Common myeloid progenitor, CD34-positive (primary cell): ENCODE data around the gene CAND2.
A peak's percentile ranks its signal among the peaks of the same experiment; 100 is the strongest.

Source experiments
- CTCF ChIA-PET: fragments of 350-600 bp; sonication (Branson Sonifier 250); formaldehyde crosslinking; loops from one replicate; lab custom pipeline; 2021; ENCODE audit warnings: antibody characterized with exemption; lab: Charles Lee
- POLR2A ChIA-PET: fragments of 350-600 bp; sonication (Branson Sonifier 250); formaldehyde crosslinking; loops from one replicate; lab custom pipeline; 2021; ENCODE audit warnings: antibody characterized with exemption; lab: Charles Lee
- DNase-seq, 3 donors: peaks; one replicate each; pipeline versions ENCODE4 v3.0.0 to v3.0.0-alpha.2; 2013
- H3K27ac ChIP-seq, 2 experiments: 1 replicate in 1 of 2; 2 replicates in 1 of 2; pipeline ENCODE4 v1.7.0; 2013; ENCODE audit warnings: inconsistent platforms in 2 of 2, low read length in 2 of 2, mild to moderate bottlenecking in 2 of 2, low read depth in 1 of 2, moderate library complexity in 1 of 2; ENCODE audit not compliant: severe bottlenecking in 2 of 2, insufficient read depth in 1 of 2, poor library complexity in 1 of 2
- H3K27me3 ChIP-seq, 5 experiments: replicated peaks in 2 of 5; 1 replicate in 3 of 5; 2 replicates in 2 of 5; pipeline versions ENCODE4 v1.6.1 to v1.7.0; 2013; ENCODE audit warnings: low read length in 4 of 5, mild to moderate bottlenecking in 2 of 5, moderate library complexity in 2 of 5, inconsistent platforms in 1 of 5; ENCODE audit not compliant: insufficient read depth in 5 of 5, control insufficient read depth in 4 of 5
- H3K36me3 ChIP-seq, 4 experiments: 1 replicate in 2 of 4; 2 replicates in 2 of 4; pipeline versions ENCODE4 v1.6.1 to v1.7.0; 2013; ENCODE audit warnings: low read length in 3 of 4, control low read depth in 1 of 4, mild to moderate bottlenecking in 1 of 4; ENCODE audit not compliant: control insufficient read depth in 4 of 4, insufficient read depth in 4 of 4
- H3K4me1 ChIP-seq, 4 experiments: 1 replicate in 3 of 4; 2 replicates in 1 of 4; pipeline versions ENCODE4 v1.6.1 to v1.7.1; 2013; ENCODE audit warnings: low read length in 3 of 4, mild to moderate bottlenecking in 3 of 4, control low read depth in 1 of 4, inconsistent platforms in 1 of 4, moderate library complexity in 1 of 4; ENCODE audit not compliant: control insufficient read depth in 4 of 4, insufficient read depth in 4 of 4; ENCODE audit errors: control extremely low read depth in 1 of 4
- H3K4me3 ChIP-seq, 7 experiments: 1 replicate in 4 of 7; 2 replicates in 3 of 7; pipeline versions ENCODE4 v1.5.1 to v1.7.0; 2013; ENCODE audit warnings: mild to moderate bottlenecking in 7 of 7, low read length in 6 of 7, moderate library complexity in 6 of 7, inconsistent platforms in 2 of 7, low read depth in 2 of 7, control low read depth in 1 of 7; ENCODE audit not compliant: insufficient read depth in 4 of 7, control insufficient read depth in 1 of 7; ENCODE audit errors: extremely low read depth in 1 of 7
- H3K9me3 ChIP-seq, 5 experiments: 1 replicate in 4 of 5; 2 replicates in 1 of 5; pipeline versions ENCODE4 v1.6.1 to v1.7.1; 2013; ENCODE audit warnings: low read length in 4 of 5, mild to moderate bottlenecking in 2 of 5, inconsistent platforms in 1 of 5, low read depth in 1 of 5, moderate library complexity in 1 of 5; ENCODE audit not compliant: control insufficient read depth in 4 of 5, insufficient read depth in 2 of 5; ENCODE audit errors: control extremely low read depth in 1 of 5
- WGBS: methylation state at CpG from one replicate; pipeline ENCODE4 v1.1.5; 2013; ENCODE audit not compliant: insufficient coverage; 5-methylcytosine and 5-hydroxymethylcytosine counted together

Gene CAND2

DNA sequence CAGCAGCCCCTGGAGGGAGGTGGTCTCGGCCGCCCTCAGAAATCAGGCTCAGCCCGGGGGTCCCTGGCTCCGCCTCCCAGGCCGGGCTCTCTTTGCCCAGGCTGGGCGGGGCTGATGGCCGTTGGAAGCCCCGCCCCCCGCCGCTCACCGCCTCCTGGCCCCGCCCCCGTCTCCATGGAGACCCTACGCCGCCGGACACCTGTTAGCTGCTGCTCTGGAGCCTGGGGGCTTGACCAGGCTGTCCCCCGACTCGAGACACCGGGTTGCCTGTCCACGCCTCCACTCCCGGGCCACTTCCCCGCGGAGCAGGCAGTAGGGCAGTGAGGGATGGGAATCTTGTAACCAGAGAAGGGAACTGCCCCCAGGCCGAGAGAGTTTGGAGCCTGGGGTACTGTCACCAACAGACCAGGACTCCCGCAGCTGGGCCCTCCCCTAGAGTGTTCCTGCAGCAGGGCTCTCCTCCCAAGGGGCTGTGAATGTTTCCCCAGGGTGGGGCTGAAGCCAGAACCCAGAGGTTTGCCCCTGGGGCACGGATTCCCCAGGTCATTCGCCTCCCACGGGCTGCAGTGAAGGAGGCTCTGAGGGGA lies 72.6 kb downstream of the CAND2 start:
- peak overlapping the region in 6 of 7 experiments; percentile 41 to 81 (median 62) for H3K4me3 ChIP-seq
- CTCF ChIA-PET: interaction anchor here (1.1 to 4.7 kb wide), 12 partner anchors 8 to 125 kb away, joined by 3 to 25 read pairs (median 4); no protein-coding TSS in a partner anchor
- H3K36me3 ChIP-seq: no peaks in the 10 kb centered on the region
- no peak for DNase-seq
- peaks cover 0 to 12% (median 7%) of the 10 kb centered on the region in 5 experiments for H3K9me3 ChIP-seq
- H3K4me1 ChIP-seq: peaks cover 0 to 19% (median 11%) of the 10 kb centered on the region in 4 experiments
- WGBS: 17% methylated on average over 24 of the region's 28 CpGs
- POLR2A ChIA-PET: no interaction called here
- no peak overlapping the region for H3K27ac ChIP-seq
- peaks cover 0 to 5% (median 3%) of the 10 kb centered on the region in 5 experiments for H3K27me3 ChIP-seq

DNA sequence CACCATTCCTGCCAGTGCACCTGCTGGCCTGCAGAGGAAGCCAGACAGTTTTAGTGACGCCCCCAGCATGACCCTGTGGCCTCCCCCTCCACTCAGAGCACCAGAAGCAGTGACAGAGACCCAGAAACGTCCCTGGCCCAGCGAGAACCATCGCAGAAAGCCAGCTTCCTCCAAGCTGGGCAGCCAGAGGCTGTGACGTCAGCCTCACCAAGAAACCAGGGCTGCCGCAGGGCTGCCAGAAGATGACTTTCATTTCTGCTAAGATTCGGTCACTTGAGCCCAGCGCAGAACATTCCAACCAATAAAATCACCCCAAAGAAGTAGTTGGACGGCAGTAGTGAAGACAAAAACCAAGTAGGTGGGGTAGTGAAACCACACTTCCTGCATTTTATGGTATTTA lies 74.5 kb downstream of the CAND2 start:
- DNase-seq: peak; percentile 29 to 74 (median 73)
- no peak overlapping the region for H3K27ac ChIP-seq
- POLR2A ChIA-PET: no interaction called here

DNA sequence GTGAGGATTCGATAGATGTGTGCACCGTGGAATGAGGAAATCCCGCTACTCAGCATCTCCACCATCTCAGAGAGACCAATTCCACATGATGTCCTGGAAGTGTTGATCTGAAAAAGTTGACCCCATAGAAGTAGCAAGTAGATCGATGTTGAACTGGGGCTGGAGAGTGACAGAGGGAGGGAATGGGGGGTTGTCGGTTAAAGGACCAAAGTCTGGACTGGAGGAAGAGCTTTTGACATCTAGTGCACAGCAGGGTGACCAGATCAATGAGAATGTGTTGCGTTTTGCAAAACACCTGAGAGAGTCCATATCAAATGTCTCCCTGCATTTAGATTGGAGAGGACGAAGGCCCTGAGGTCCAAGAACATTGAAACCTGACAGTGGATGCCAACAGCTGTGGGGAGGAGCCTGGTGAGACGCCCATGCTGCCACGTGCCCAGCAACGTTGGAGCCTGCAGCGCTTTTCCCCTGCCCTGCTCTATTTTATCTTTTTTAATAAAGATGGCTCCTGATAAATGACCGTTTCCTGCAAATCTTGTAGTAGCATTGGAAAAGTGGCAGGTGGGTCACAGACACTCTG lies 75.0 kb downstream of the CAND2 start:
- H3K36me3 ChIP-seq: no peaks in the 10 kb centered on the region
- peaks cover 0 to 3% (median 3%) of the 10 kb centered on the region in 5 experiments for H3K27me3 ChIP-seq
- H3K4me3 ChIP-seq: peak overlapping the region in 1 of 7 experiments; percentile 13
- H3K27ac ChIP-seq: no peak overlapping the region
- peaks cover 0 to 28% (median 18%) of the 10 kb centered on the region in 4 experiments for H3K4me1 ChIP-seq
- CTCF ChIA-PET: interaction anchor here (1.0 to 4.7 kb wide), 3 partner anchors 13 to 17 kb away, joined by 3 to 16 read pairs (median 4); no protein-coding TSS in a partner anchor
- DNase-seq: no peak
- WGBS: 89% methylated on average over 12 of the region's 12 CpGs
- POLR2A ChIA-PET: no interaction called here
- H3K9me3 ChIP-seq: no peaks in the 10 kb centered on the region

More for the DNA sequence above, 74.5 kb downstream of the CAND2 start:
- Histone ChIP-seq H3K27me3 (peaks cover 0 to 3% (median 3%) of the 10 kb centered on the region in 5 experiments), H3K9me3 (no peaks in the 10 kb centered on the region), H3K4me3 (peak overlapping the region in 1 of 7 experiments; percentile 13), H3K36me3 (no peaks in the 10 kb centered on the region), H3K4me1 (peaks cover 0 to 23% (median 13%) of the 10 kb centered on the region in 4 experiments)
- CTCF ChIA-PET: interaction anchor here (1.0 to 4.7 kb wide), 3 partner anchors 13 to 17 kb away, joined by 3 to 16 read pairs (median 4); no protein-coding TSS in a partner anchor
- WGBS: 73% methylated on average over 4 of the region's 9 CpGs

DNA sequence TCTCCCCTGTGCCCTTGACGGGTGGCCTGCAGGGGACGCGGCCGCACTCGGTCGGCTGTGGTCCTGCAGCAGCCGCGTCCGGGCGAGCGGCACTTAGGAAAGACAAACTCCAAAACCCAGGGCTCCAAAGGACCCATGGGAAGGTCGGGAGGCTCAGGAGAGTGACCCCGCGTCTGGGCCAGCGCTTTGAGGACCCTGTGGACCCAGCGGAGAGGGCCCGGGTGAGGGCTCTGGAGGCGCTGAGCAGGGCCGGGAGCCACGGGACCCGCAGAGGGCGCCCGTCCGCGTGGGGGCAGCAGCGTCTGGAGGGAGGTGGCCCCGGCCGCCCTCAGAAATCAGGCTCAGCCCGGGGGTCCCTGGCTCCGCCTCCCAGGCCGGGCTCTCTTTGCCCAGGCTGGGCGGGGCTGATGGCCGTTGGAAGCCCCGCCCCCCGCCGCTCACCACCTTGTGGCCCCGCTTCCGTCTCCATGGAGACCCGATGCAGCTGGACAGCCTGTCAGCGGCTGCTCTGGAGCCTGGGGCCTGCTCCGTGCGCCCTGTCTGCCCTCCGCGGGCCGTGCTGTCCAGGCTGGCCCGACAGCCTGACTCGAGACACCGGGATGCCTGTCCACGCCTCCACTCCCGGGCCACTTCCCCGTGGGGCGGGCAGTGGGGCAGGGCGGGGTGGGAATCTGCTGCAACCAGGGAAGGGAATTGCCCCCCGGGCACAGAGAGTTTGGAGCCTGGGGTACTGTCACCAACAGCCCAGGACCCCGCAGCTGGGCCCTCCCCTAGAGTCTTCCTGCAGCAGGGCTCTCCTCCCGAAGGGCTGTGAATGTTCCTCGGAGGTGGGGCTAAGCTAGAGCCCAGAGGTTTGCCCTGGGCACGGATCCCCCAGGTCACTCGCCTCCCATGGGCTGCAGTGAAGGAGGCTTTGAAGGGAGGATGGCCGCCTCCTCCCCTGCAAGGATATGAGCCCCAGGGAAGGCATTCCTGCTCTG lies 79.7 kb downstream of the CAND2 start:
- CTCF ChIA-PET: interaction anchor here (0.5 to 2.3 kb wide), 8 partner anchors 8 to 154 kb away, joined by 3 to 8 read pairs (median 4); no protein-coding TSS in a partner anchor
- H3K27me3 ChIP-seq: no peaks in the 10 kb centered on the region
- POLR2A ChIA-PET: interaction anchor here (0.5 kb wide), 1 partner anchor 768 kb away, joined by 3 read pairs; no protein-coding TSS in a partner anchor
- no peak overlapping the region for H3K27ac ChIP-seq
- no peaks in the 10 kb centered on the region for H3K36me3 ChIP-seq
- WGBS: 27% methylated on average over 40 of the region's 60 CpGs
- H3K4me3 ChIP-seq: peak overlapping the region in 4 of 7 experiments; percentile 15 to 66 (median 48)
- peaks cover 0 to 20% (median 19%) of the 10 kb centered on the region in 4 experiments for H3K4me1 ChIP-seq
- H3K9me3 ChIP-seq: no peaks in the 10 kb centered on the region
- DNase-seq: peak; percentile 31 to 57 (median 49)

DNA sequence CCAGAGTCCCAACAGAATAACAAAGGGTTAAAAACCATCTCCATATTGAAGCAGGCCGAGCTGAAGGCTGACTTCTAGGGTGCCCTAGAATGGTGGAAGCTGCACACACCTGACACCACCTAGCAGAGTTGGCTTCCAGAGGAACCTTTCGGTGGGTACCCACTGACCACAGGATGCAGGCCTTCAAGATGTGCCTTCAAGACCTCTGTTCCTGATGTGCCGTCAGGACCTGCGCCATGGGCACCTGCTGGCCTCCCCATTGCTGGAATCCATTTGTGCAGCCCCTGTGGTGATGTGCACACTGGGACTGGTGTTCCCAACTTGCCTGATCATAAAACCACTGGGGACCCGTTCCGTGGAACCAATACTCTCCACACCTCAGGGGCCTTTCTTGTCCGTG lies 80.6 kb downstream of the CAND2 start:
- Histone ChIP-seq H3K9me3 (no peaks in the 10 kb centered on the region), H3K36me3 (no peaks in the 10 kb centered on the region), H3K4me1 (peaks cover 0 to 20% (median 19%) of the 10 kb centered on the region in 4 experiments), H3K27ac (no peak overlapping the region), H3K4me3 (no peak overlapping the region), H3K27me3 (no peaks in the 10 kb centered on the region)
- POLR2A ChIA-PET: no interaction called here
- CTCF ChIA-PET: interaction anchor here (0.7 to 2.3 kb wide), 8 partner anchors 8 to 119 kb away, joined by 3 to 8 read pairs (median 4); no protein-coding TSS in a partner anchor
- WGBS: 92% methylated on average over 7 of the region's 7 CpGs
- no peak for DNase-seq

DNA sequence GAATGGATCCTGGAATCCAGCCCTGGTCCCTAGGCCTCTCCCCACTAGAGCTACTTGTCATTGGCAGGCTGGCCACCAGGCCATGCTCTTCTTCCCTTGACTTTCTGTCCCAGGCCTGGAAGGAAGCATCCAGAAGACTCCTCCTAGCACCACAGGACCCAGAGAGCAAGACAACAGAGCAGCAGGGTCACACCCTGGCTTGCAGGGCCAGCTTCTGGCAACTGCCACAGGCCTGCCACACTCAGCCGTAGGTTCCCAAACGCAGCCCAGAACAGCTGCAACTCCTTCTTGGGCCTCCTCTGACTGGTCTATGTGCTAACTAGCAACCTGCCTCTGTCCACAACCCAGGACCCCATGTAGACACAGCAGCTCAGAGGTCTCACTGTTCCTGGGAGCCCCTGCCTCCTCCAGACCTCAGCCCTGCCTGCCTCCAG lies 81.7 kb downstream of the CAND2 start:
- POLR2A ChIA-PET: no interaction called here

More for the DNA sequence above, 81.7 kb downstream of the CAND2 start:
- no peak for DNase-seq
- no peak overlapping the region for H3K4me3 ChIP-seq
- H3K4me1 ChIP-seq: peaks cover 0 to 20% (median 19%) of the 10 kb centered on the region in 4 experiments
- CTCF ChIA-PET: interaction anchor here (0.7 to 2.1 kb wide), 5 partner anchors 10 to 106 kb away, joined by 3 to 8 read pairs (median 4); partner anchors contain the start of gene RPL32
- peak overlapping the region in 1 of 2 experiments; percentile 22 for H3K27ac ChIP-seq
- no peaks in the 10 kb centered on the region for H3K36me3 ChIP-seq
- 96% methylated on average over 2 of the region's 2 CpGs for WGBS
- no peaks in the 10 kb centered on the region for H3K27me3 ChIP-seq
- no peaks in the 10 kb centered on the region for H3K9me3 ChIP-seq
